ENCODE results near the gene INPP4A.

DNA sequence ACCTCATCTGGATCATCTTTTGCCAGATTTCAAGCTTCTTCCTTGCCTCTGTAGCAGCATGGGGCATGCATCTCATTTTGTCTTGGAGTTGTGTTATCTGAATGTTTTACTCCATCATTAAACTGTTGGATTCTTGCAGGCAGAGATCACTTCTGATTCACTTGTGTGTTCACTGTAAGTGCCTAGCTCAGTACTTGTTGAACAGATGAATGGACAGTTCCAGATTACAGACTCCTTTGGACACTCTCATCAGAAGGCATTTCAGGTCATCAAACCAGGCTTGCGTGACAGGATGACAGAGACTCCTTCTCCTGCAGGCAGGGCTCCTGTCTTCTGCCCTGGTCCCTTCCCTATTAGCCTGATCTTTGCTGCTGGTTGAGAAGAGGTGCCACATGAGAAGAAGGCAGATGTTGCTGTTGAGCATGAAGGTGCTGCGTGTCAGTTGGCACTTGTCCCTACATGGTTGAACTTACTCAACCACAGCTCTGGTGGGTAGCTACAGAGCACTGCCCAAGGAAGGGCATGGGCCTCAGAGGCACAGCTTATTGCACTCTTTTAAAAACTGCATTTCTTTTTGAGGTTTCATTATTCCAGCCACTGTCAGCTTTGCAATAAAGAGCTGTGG is 58.9 kb downstream of the INPP4A start:
- TF ChIP-seq ISL1 (CRISPR knock-in tag; IDR thresholded peaks at IDR 0.05) (no peak), TCF4 (CRISPR knock-in tag; IDR thresholded peaks at IDR 0.05; ENCODE audit: borderline replicate concordance) (no peak), ZFP30 (CRISPR knock-in tag; IDR thresholded peaks at IDR 0.05) (no peak), ESRRG (CRISPR knock-in tag; IDR thresholded peaks at IDR 0.05) (no peak), ARNTL (CRISPR knock-in tag; IDR thresholded peaks at IDR 0.05; ENCODE audit: borderline replicate concordance, low read depth) (no peak), CSDC2 (CRISPR knock-in tag; IDR thresholded peaks at IDR 0.05) (no peak)
- TF ChIP-seq, protein P1, sequence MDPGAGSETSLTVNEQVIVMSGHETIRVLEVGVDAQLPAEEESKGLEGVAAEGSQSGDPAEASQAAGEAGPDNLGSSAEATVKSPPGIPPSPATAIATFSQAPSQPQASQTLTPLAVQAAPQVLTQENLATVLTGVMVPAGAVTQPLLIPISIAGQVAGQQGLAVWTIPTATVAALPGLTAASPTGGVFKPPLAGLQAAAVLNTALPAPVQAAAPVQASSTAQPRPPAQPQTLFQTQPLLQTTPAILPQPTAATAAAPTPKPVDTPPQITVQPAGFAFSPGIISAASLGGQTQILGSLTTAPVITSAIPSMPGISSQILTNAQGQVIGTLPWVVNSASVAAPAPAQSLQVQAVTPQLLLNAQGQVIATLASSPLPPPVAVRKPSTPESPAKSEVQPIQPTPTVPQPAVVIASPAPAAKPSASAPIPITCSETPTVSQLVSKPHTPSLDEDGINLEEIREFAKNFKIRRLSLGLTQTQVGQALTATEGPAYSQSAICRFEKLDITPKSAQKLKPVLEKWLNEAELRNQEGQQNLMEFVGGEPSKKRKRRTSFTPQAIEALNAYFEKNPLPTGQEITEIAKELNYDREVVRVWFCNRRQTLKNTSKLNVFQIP (CRISPR knock-in tag; IDR thresholded peaks at IDR 0.05; ENCODE audit: borderline replicate concordance, low read depth): no peak
- TF ChIP-seq, protein P2, sequence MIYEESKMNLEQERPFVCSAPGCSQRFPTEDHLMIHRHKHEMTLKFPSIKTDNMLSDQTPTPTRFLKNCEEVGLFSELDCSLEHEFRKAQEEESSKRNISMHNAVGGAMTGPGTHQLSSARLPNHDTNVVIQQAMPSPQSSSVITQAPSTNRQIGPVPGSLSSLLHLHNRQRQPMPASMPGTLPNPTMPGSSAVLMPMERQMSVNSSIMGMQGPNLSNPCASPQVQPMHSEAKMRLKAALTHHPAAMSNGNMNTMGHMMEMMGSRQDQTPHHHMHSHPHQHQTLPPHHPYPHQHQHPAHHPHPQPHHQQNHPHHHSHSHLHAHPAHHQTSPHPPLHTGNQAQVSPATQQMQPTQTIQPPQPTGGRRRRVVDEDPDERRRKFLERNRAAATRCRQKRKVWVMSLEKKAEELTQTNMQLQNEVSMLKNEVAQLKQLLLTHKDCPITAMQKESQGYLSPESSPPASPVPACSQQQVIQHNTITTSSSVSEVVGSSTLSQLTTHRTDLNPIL (CRISPR knock-in tag; IDR thresholded peaks at IDR 0.05; ENCODE audit: low read depth): no peak

Data from SK-N-SH treated with all-trans-retinoic acid at 6 μM for 48 hours (cell line).